Measurements from ENCODE around the gene ARHGDIB.

Gene ARHGDIB

GRCh38 chr12:14982562-14982961 is 21.2 kb upstream of the ARHGDIB start:
- no peak for DNase-seq

- no peak for DNase-seq
Measured at GRCh38 chr12:14981049-14981448, 19.6 kb upstream of the ARHGDIB start.

- no peak for DNase-seq
Measured at GRCh38 chr12:14979468-14979867, 18.1 kb upstream of the ARHGDIB start.

- DNase-seq, result no peak
Measured at GRCh38 chr12:14976658-14977057, 15.3 kb upstream of the ARHGDIB start.

- no peak for DNase-seq
Measured at GRCh38 chr12:14975457-14975856, 14.1 kb upstream of the ARHGDIB start.

GRCh38 chr12:14974633-14975032 is 13.2 kb upstream of the ARHGDIB start:
- no peak for DNase-seq

- DNase-seq, result no peak
Measured at GRCh38 chr12:14972816-14973215, 11.4 kb upstream of the ARHGDIB start, which contains the start of gene PDE6H. Gene PDE6H, plus strand, starts transcription at chr12:14973042. Its CDS starts 4,971 bp downstream, at chr12:14978013.

GRCh38 chr12:14970473-14970872 is 9.1 kb upstream of the ARHGDIB start:
- no peak for DNase-seq

- DNase-seq, result no peak
Measured at GRCh38 chr12:14968478-14968877, 7.1 kb upstream of the ARHGDIB start.

- DNase-seq, result no peak
Measured at GRCh38 chr12:14965221-14965620, 3.8 kb upstream of the ARHGDIB start.

- DNase-seq, result no peak
Measured at GRCh38 chr12:14964406-14964805, 3.0 kb upstream of the ARHGDIB start.

- DNase-seq, result no peak
Measured at GRCh38 chr12:14963520-14963919, 2.1 kb upstream of the ARHGDIB start.

- DNase-seq, result no peak
Measured at GRCh38 chr12:14962797-14963196, 1.4 kb upstream of the ARHGDIB start.

- DNase-seq, result no peak
Measured at GRCh38 chr12:14962153-14962539, 745 bp upstream of the ARHGDIB start.

- no peak for DNase-seq
Measured at GRCh38 chr12:14960548-14961465, 594 bp downstream of the ARHGDIB start.

- no peak for DNase-seq
Measured at GRCh38 chr12:14959916-14960496, 1.4 kb downstream of the ARHGDIB start.

- no peak for DNase-seq
Measured at GRCh38 chr12:14959463-14959862, 1.9 kb downstream of the ARHGDIB start.

- DNase-seq, result no peak
Measured at GRCh38 chr12:14959126-14959440, 2.3 kb downstream of the ARHGDIB start.

- no peak for DNase-seq
Measured at GRCh38 chr12:14958361-14959125, 2.9 kb downstream of the ARHGDIB start.

- DNase-seq, result no peak
Measured at GRCh38 chr12:14957551-14958168, 3.7 kb downstream of the ARHGDIB start.

GRCh38 chr12:14956905-14957304 is 4.5 kb downstream of the ARHGDIB start:
- no peak for DNase-seq

GRCh38 chr12:14956024-14956891 is 5.1 kb downstream of the ARHGDIB start:
- DNase-seq, result no peak
